Uterus (tissue), 2 donors: Measurements from ENCODE around the gene SMARCC1.

ENCODE experiments used
- POLR2A ChIP-seq, 2 donors: fragments of 450-650 bp; IDR thresholded peaks; one replicate each; pipeline ENCODE4 v1.6.1; 2016; ENCODE audit warnings: antibody characterized with exemption in 2 of 2, mild to moderate bottlenecking in 1 of 2, moderate library complexity in 1 of 2
- TF ChIP-seq, protein P1 (sequence below), 4 experiments: fragments of 200-600 bp in 2 of 4; fragments of 450-650 bp in 2 of 4; sonication (generic) in 2 of 4; IDR thresholded peaks; one replicate each; pipeline ENCODE4 v1.5.1; 2016 to 2019; ENCODE audit warnings: antibody characterized with exemption in 4 of 4, mild to moderate bottlenecking in 2 of 4, moderate library complexity in 1 of 4

DNA sequence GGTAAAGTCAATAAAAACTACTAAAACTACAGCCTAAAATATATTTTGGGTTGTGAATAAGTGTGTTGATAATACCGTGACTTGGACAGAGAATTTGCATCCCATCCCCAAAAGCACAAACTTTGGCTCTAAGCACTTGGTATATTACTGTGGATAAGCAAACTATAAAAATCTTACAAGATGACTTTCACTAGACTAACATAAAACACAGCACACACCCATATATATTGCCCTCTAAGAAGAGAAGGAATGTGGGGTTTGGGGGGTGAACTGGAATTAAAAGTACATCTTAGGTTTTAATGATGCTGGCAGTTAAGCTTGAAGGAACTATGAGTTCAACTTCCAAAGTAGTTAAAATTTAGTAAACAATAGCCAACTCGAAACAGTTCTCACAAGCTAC, 174.4 kb downstream of the SMARCC1 start:
- no peak for TF ChIP-seq POLR2A (IDR thresholded peaks at IDR 0.05)
- TF ChIP-seq, protein P1, sequence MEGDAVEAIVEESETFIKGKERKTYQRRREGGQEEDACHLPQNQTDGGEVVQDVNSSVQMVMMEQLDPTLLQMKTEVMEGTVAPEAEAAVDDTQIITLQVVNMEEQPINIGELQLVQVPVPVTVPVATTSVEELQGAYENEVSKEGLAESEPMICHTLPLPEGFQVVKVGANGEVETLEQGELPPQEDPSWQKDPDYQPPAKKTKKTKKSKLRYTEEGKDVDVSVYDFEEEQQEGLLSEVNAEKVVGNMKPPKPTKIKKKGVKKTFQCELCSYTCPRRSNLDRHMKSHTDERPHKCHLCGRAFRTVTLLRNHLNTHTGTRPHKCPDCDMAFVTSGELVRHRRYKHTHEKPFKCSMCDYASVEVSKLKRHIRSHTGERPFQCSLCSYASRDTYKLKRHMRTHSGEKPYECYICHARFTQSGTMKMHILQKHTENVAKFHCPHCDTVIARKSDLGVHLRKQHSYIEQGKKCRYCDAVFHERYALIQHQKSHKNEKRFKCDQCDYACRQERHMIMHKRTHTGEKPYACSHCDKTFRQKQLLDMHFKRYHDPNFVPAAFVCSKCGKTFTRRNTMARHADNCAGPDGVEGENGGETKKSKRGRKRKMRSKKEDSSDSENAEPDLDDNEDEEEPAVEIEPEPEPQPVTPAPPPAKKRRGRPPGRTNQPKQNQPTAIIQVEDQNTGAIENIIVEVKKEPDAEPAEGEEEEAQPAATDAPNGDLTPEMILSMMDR (IDR thresholded peaks at IDR 0.05): no peak
